K562 (cell line): ENCODE measurements around the gene E2F2. TPM values are rescaled to one million over a fixed set of nuclear protein-coding genes. Genes with fewer than 3 reads are reported as not detected.
A peak's percentile ranks its signal among the peaks of the same experiment; 100 is the strongest.

Experiments used
- FOS ChIP-seq: IDR thresholded peaks from 3 replicates; pipeline ENCODE4 v1.6.1; 2011; ENCODE audit not compliant: insufficient read length; ENCODE audit errors: extremely low read depth
- HINFP ChIP-seq: fragments of 450-650 bp; conservative IDR thresholded peaks from 2 replicates; pipeline ENCODE4 v1.6.1; 2016; ENCODE audit warnings: missing genetic modification characterization, low read depth, mild to moderate bottlenecking, control low read depth, missing compliant biosample characterization
- MBD2 ChIP-seq: sonication (generic); IDR thresholded peaks from 2 replicates; pipeline ENCODE4 v1.6.1; 2016; ENCODE audit warnings: low read depth, borderline replicate concordance
- NR2C2 ChIP-seq, 2 experiments: fragments of 200-800 bp in 1 of 2; sonication (Bioruptor generic) in 1 of 2; sonication (generic) in 1 of 2; formaldehyde crosslinking in 1 of 2; IDR thresholded peaks; 2 replicates each; pipeline versions ENCODE4 v1.6.1 to v1.8.0; 2016 to 2022; ENCODE audit warnings: mild to moderate bottlenecking in 1 of 2, missing compliant biosample characterization in 1 of 2, missing genetic modification characterization in 1 of 2, missing genetic modification reagents in 1 of 2
- PHB2 ChIP-seq: fragments of 450-650 bp; IDR thresholded peaks from 2 replicates; pipeline ENCODE4 v1.6.1; 2017; ENCODE audit warnings: low read depth
- PREB ChIP-seq: sonication (generic); formaldehyde crosslinking; IDR thresholded peaks from 2 replicates; pipeline ENCODE4 v1.8.1; 2023; ENCODE audit warnings: mild to moderate bottlenecking, missing genetic modification reagents
- RBM25 ChIP-seq: fragments of 200-400 bp; formaldehyde crosslinking; IDR thresholded peaks from 2 replicates; pipeline ENCODE4 v1.6.1; 2018; ENCODE audit warnings: low read length, low read depth, moderate library complexity; ENCODE audit not compliant: severe bottlenecking
- SMARCA4 ChIP-seq: fragments of 450-650 bp; IDR thresholded peaks from 2 replicates; pipeline ENCODE4 v1.6.1; 2016
- TAL1 ChIP-seq: fragments of 450-650 bp; IDR thresholded peaks from 2 replicates; pipeline ENCODE4 v1.6.1; 2016; ENCODE audit warnings: mild to moderate bottlenecking
- ZNF274 ChIP-seq: IDR thresholded peaks from 2 replicates; pipeline ENCODE4 v1.6.1; 2011; ENCODE audit warnings: low read depth, mild to moderate bottlenecking, low read length, moderate library complexity, borderline replicate concordance
- ZNF592 ChIP-seq: fragments of 450-650 bp; IDR thresholded peaks from 2 replicates; pipeline ENCODE4 v1.6.1; 2017; ENCODE audit warnings: antibody characterized with exemption, mild to moderate bottlenecking
- polyA plus RNA-seq, 8 experiments: library from polyadenylated mRNA; depleted of rRNA in 4 of 8; stranded (reverse) in 5 of 8; unstranded in 3 of 8; fragments of >200 nt; fragmentation: Nextera tagmentation in 2 of 8; fragmentation: Illumina TruSeq in 1 of 8; extraction: Ambion mirVana in 2 of 8; extraction: Trizol in 1 of 8; gene quantifications; 2 replicates each; pipeline versions ENCODE4 v1.2.1 to v1.2.3, GENCODE V29; 2011 to 2014; ENCODE audit warnings: inconsistent platforms in 1 of 8, missing spikeins in 1 of 8
- total RNA-seq, 7 experiments: library from RNA; depleted of rRNA in 6 of 7; stranded (reverse); fragments of >200 nt in 6 of 7; fragmentation: Illumina TruSeq in 2 of 7; extraction: Trizol in 2 of 7; gene quantifications; 2 replicates each; pipeline versions ENCODE4 v1.2.1 to v1.2.3, GENCODE V29; 2011 to 2021; ENCODE audit warnings: low replicate concordance in 1 of 7

Gene E2F2
- total and polyA plus RNA-seq, 9 of the 15 experiments (the other 6 are each of a cell fraction or from before 2014, with no cell fraction given), result 3.1 to 25.3 (median 11.4) TPM

GRCh38 chr1:23554127-23554480, 23.1 kb upstream of the E2F2 start (continued):
- TF ChIP-seq PREB (0 out of 2 replicates have a peak, but pooled peaks have one; percentile 11), TAL1 (0 out of 2 replicates have a peak, but pooled peaks have one; percentile 7), HINFP (tag) (no peak), FOS (no peak), PHB2 (no peak), RBM25 (no peak), SMARCA4 (peak; percentile 47; the same call in 1 of the 2 replicates), NR2C2 (CRISPR knock-in tag; IDR thresholded peaks at IDR 0.05) (no peak), NR2C2 (tag; IDR thresholded peaks at IDR 0.05) (peak; percentile 76; the same call in 1 of the 2 replicates), ZNF274 (no peak), MBD2 (no peak), ZNF592 (peak; percentile 79; the same call in 1 of the 2 replicates)
